Endothelial cell of umbilical vein (primary cell): Measurements from ENCODE around the gene CACNA2D3. TPM values are rescaled to one million over a fixed set of nuclear protein-coding genes. Genes with fewer than 3 reads are reported as not detected.

Experiments
- BruUV-seq: library from RNA; stranded (reverse); fragments of 400-500 nt; replicated peaks from 2 replicates; lab custom pipeline; 2021; lab: Mats Ljungman, UMichigan
- CTCF ChIA-PET: fragments of 300-600, 350-600 bp; sonication (Branson Sonifier 250); formaldehyde crosslinking; loops from one replicate; lab custom pipeline; 2021; ENCODE audit warnings: antibody characterized with exemption, inconsistent platforms; lab: Charles Lee
- POLR2A ChIA-PET: fragments of 300-600, 350-600 bp; sonication (Branson Sonifier 250); formaldehyde crosslinking; loops from one replicate; lab custom pipeline; 2021; ENCODE audit warnings: antibody characterized with exemption, inconsistent platforms; lab: Charles Lee
- DNase-seq: peaks from one replicate; pipeline ENCODE4 v3.0.0-alpha.2; 2011; ENCODE audit warnings: low read depth, low spot score
- FAIRE-seq: peaks from 2 replicates; lab custom pipeline; 2011; peaks lifted over from hg19 to GRCh38; lab: Jason Lieb, UNC
- H2AFZ ChIP-seq: 2 replicates; pipeline ENCODE4 v1.6.0; 2012; ENCODE audit warnings: low read depth, low read length, control low read depth, inconsistent platforms
- H3K27ac ChIP-seq: 2 replicates; pipeline ENCODE4 v1.5.1; 2011; ENCODE audit warnings: low read depth, mild to moderate bottlenecking, control low read depth, low read length, moderate library complexity; ENCODE audit not compliant: insufficient read depth
- H3K27me3 ChIP-seq, 2 experiments: 2 replicates each; pipeline versions ENCODE4 v1.6.0 to v1.6.1; 2011; ENCODE audit warnings: low read length in 2 of 2, mixed read lengths in 1 of 2; ENCODE audit not compliant: control insufficient read depth in 2 of 2, insufficient read depth in 2 of 2
- H3K36me3 ChIP-seq, 2 experiments: 2 replicates in 1 of 2; 3 replicates in 1 of 2; pipeline ENCODE4 v1.5.1; 2011; ENCODE audit warnings: low read length in 2 of 2, mild to moderate bottlenecking in 1 of 2, moderate library complexity in 1 of 2; ENCODE audit not compliant: control insufficient read depth in 2 of 2, insufficient read depth in 2 of 2; ENCODE audit errors: extremely low read depth in 1 of 2
- H3K4me1 ChIP-seq: 3 replicates; pipeline ENCODE4 v1.5.1; 2011; ENCODE audit warnings: mild to moderate bottlenecking, low read length; ENCODE audit not compliant: control insufficient read depth, insufficient read depth; ENCODE audit errors: extremely low read depth
- H3K4me2 ChIP-seq: 2 replicates; pipeline ENCODE4 v1.6.1; 2011; ENCODE audit warnings: low read length, control low read depth, mixed read lengths; ENCODE audit not compliant: insufficient read depth
- H3K4me3 ChIP-seq, 3 experiments: fragments of 200-600 bp in 1 of 3; sonication (generic), shearing (Covaris generic) in 1 of 3; replicated peaks in 1 of 3; 2 replicates each; pipeline ENCODE4 v1.5.1; 2011 to 2016; ENCODE audit warnings: control low read depth in 3 of 3, low read length in 3 of 3, mild to moderate bottlenecking in 2 of 3, inconsistent platforms in 1 of 3, low read depth in 1 of 3, moderate library complexity in 1 of 3; ENCODE audit not compliant: insufficient read depth in 1 of 3
- H3K79me2 ChIP-seq: 2 replicates; pipeline ENCODE4 v1.6.0; 2012; ENCODE audit warnings: low read length, inconsistent platforms; ENCODE audit not compliant: control insufficient read depth, insufficient read depth
- H3K9ac ChIP-seq: replicated peaks from 2 replicates; pipeline ENCODE3; 2011; ENCODE audit warnings: low read length, control low read depth; ENCODE audit not compliant: insufficient read depth; ENCODE audit errors: extremely low read depth
- H3K9me1 ChIP-seq: replicated peaks from 3 replicates; pipeline ENCODE4 v1.6.0; 2011; ENCODE audit warnings: mild to moderate bottlenecking, low read length; ENCODE audit not compliant: control insufficient read depth, insufficient read depth; ENCODE audit errors: extremely low read depth
- H3K9me3 ChIP-seq: replicated peaks from 2 replicates; pipeline ENCODE4 v1.5.1; 2012; ENCODE audit warnings: low read length, inconsistent platforms; ENCODE audit not compliant: control insufficient read depth, insufficient read depth
- H4K20me1 ChIP-seq: replicated peaks from 2 replicates; pipeline ENCODE3; 2011; ENCODE audit warnings: mild to moderate bottlenecking, low read length; ENCODE audit not compliant: control insufficient read depth, insufficient read depth; ENCODE audit errors: extremely low read depth
- EZH2 ChIP-seq: IDR thresholded peaks from 2 replicates; pipeline ENCODE4 v1.6.1; 2012; ENCODE audit warnings: borderline replicate concordance, low read depth, mild to moderate bottlenecking, moderate library complexity, low read length, inconsistent platforms; ENCODE audit not compliant: severe bottlenecking
- FOS ChIP-seq: IDR thresholded peaks from 2 replicates; pipeline ENCODE4 v1.6.1; 2011; ENCODE audit warnings: mild to moderate bottlenecking, low read length, moderate library complexity, borderline replicate concordance; ENCODE audit not compliant: insufficient read depth
- GATA2 ChIP-seq: IDR thresholded peaks from 2 replicates; pipeline ENCODE4 v1.7.0; 2011; ENCODE audit warnings: low read depth, mild to moderate bottlenecking, moderate library complexity, mixed read lengths, low read length; ENCODE audit not compliant: insufficient read length, insufficient read depth
- JUN ChIP-seq: IDR thresholded peaks from 2 replicates; pipeline ENCODE4 v1.6.1; 2011; ENCODE audit warnings: borderline replicate concordance, low read depth; ENCODE audit not compliant: insufficient read length, insufficient read depth
- MYC ChIP-seq: IDR thresholded peaks from one replicate; pipeline ENCODE4 v1.6.1; 2011; ENCODE audit warnings: mild to moderate bottlenecking, low read depth, low read length
- POLR2A ChIP-seq: IDR thresholded peaks from 2 replicates; pipeline ENCODE4 v1.6.1; 2012; ENCODE audit warnings: low read depth, mild to moderate bottlenecking, control low read depth, low read length
- POLR2AphosphoS5 ChIP-seq: IDR thresholded peaks from 2 replicates; pipeline ENCODE4 v1.6.1; 2012; ENCODE audit warnings: low read depth, mild to moderate bottlenecking, control low read depth, low read length, moderate library complexity; ENCODE audit not compliant: insufficient read depth
- dilution Hi-C: fragments of 300-500 bp; cut with MboI; formaldehyde crosslinking; loops from one replicate; pipeline ENCODE4 v1.15.0; 2019; ENCODE audit warnings: low sequenced_read_pairs; ENCODE audit not compliant: extremely low pct_ligation_motif_present
- intact Hi-C: fragments of 100-400 bp; cut with micrococcal nuclease; formaldehyde crosslinking; loops from one replicate; pipeline ENCODE4 v1.10.0; 2022
- polyA plus RNA-seq, 4 experiments: library from polyadenylated mRNA; depleted of rRNA in 3 of 4; stranded (reverse) in 3 of 4; unstranded in 1 of 4; fragments of >200 nt; gene quantifications; 2 replicates each; pipeline versions ENCODE4 v1.2.1 to v1.2.3, GENCODE V29; 2011 to 2012; ENCODE audit warnings: missing spikeins in 1 of 4
- total RNA-seq: library from RNA; stranded (reverse); gene quantifications from 2 replicates; pipeline ENCODE4 v1.2.3, GENCODE V29; 2021
- TF ChIP-seq, protein P1 (sequence below), 2 donors: IDR thresholded peaks; 1 replicate in 1 of 2; 2 replicates in 1 of 2; pipeline ENCODE4 v1.5.1; 2011; ENCODE audit warnings: low read length in 2 of 2, mild to moderate bottlenecking in 2 of 2, moderate library complexity in 2 of 2, control low read depth in 1 of 2, inconsistent platforms in 1 of 2, low read depth in 1 of 2; ENCODE audit not compliant: insufficient read depth in 1 of 2; ENCODE audit errors: extremely low read depth in 1 of 2
- TF ChIP-seq, protein P2 (sequence below): IDR thresholded peaks from 2 replicates; pipeline ENCODE4 v1.6.1; 2011; ENCODE audit not compliant: insufficient read depth, insufficient read length

CACNA2D3 gene
- total and polyA plus RNA-seq, 2 donors (not counting 3 experiments of a cell fraction or from before 2014, with no cell fraction given): not detected

DNA sequence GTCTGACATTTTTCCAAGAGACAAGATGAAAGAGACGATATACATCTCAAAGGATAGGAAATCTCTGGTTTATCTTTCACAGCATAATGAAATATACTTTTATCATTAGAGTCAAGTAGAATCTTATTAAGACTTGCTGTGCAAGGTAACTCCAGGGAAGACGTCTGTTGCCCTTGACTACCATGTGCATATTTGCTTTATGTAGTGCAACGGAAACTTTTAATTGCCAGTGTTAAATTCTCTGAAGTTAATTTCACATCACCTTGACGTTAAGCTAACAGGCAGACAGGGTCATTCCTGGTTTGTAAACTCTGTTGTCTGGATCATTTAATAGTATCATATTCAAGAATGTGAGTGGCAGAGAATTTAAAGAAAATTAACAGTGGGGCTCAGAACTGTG lies 722.7 kb downstream of the CACNA2D3 start:
- H3K27me3 ChIP-seq: no peaks in the 10 kb centered on the region
- intact Hi-C loops (no loop called here), dilution Hi-C loops (no loop called here)
- H3K79me2 ChIP-seq: no peaks in the 10 kb centered on the region
- no peaks in the 10 kb centered on the region for H3K4me1 ChIP-seq
- H3K9me1 ChIP-seq: no peaks in the 10 kb centered on the region
- TF ChIP-seq FOS (no peak), JUN (no peak), POLR2A (no peak), GATA2 (no peak), EZH2 (no peak), MYC (no peak), POLR2AphosphoS5 (no peak)
- TF ChIP-seq, protein P1, sequence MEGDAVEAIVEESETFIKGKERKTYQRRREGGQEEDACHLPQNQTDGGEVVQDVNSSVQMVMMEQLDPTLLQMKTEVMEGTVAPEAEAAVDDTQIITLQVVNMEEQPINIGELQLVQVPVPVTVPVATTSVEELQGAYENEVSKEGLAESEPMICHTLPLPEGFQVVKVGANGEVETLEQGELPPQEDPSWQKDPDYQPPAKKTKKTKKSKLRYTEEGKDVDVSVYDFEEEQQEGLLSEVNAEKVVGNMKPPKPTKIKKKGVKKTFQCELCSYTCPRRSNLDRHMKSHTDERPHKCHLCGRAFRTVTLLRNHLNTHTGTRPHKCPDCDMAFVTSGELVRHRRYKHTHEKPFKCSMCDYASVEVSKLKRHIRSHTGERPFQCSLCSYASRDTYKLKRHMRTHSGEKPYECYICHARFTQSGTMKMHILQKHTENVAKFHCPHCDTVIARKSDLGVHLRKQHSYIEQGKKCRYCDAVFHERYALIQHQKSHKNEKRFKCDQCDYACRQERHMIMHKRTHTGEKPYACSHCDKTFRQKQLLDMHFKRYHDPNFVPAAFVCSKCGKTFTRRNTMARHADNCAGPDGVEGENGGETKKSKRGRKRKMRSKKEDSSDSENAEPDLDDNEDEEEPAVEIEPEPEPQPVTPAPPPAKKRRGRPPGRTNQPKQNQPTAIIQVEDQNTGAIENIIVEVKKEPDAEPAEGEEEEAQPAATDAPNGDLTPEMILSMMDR (IDR thresholded peaks at IDR 0.05; ENCODE audit: extremely low read depth in 1 of 2, insufficient read depth in 1 of 2, low read depth in 1 of 2, low read length in 2 of 2): no peak
- TF ChIP-seq, protein P2, sequence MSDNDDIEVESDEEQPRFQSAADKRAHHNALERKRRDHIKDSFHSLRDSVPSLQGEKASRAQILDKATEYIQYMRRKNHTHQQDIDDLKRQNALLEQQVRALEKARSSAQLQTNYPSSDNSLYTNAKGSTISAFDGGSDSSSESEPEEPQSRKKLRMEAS: no peak
- ChIA-PET CTCF (no interaction called here), POLR2A (no interaction called here)
- H3K9ac ChIP-seq: no peak overlapping the region
- no peaks in the 10 kb centered on the region for H3K36me3 ChIP-seq
- no peaks in the 10 kb centered on the region for H4K20me1 ChIP-seq
- no peaks in the 10 kb centered on the region for H3K9me3 ChIP-seq
- FAIRE-seq (no peak), DNase-seq (no peak)
- no peak overlapping the region for H3K4me3 ChIP-seq
- H3K4me2 ChIP-seq: no peak overlapping the region
- H3K27ac ChIP-seq: no peak overlapping the region
- no peak overlapping the region for H2AFZ ChIP-seq
- BruUV-seq: no TSS peak
